ENCODE results near the gene NFIB. TPM values are rescaled to one million over a fixed set of nuclear protein-coding genes. Genes with fewer than 3 reads are reported as not detected.

NFIB gene
- total RNA-seq, 2 donors from 2014 or later: 5.3 to 14.1 TPM

GRCh38 chr9:14249527-14249926 is 64.4 kb downstream of the NFIB start:
- H3K4me1 Mint-ChIP-seq: peaks cover 23% of the 10 kb centered on the region
- Histone ChIP-seq H3K36me3 (ENCODE audit: control insufficient read depth, insufficient read depth, low read length) (no peaks in the 10 kb centered on the region), H3K27ac (ENCODE audit: low read depth, low read length) (no peak overlapping the region), H3K9ac (ENCODE audit: extremely low read depth, low read length, poor library complexity, severe bottlenecking) (no peak overlapping the region), H3K4me1 (ENCODE audit: control insufficient read depth, insufficient read depth, low read length) (peaks cover 10% of the 10 kb centered on the region), H3K4me3 (ENCODE audit: low read length) (no peak overlapping the region), H3K9me3 (ENCODE audit: control insufficient read depth, low read length) (no peaks in the 10 kb centered on the region), H3K27me3 (ENCODE audit: control insufficient read depth, insufficient read depth, low read length, poor library complexity, severe bottlenecking) (no peaks in the 10 kb centered on the region)
- no peak for DNase-seq
- WGBS, 2 experiments (ENCODE audit: insufficient coverage in 1 of 2, insufficient read length in 1 of 2): 100% methylated on average over 1 of the region's 2 CpGs
- peaks cover 3% of the 10 kb centered on the region for H3K27me3 Mint-ChIP-seq (ENCODE audit: insufficient read depth)
- no peaks in the 10 kb centered on the region for H3K9me3 Mint-ChIP-seq
- no peak overlapping the region for H3K27ac Mint-ChIP-seq
- no peak for TF ChIP-seq CTCF (conservative IDR thresholded peaks at IDR 0.05)
- H3K36me3 Mint-ChIP-seq (ENCODE audit: low read depth): no peaks in the 10 kb centered on the region
- H3K4me3 Mint-ChIP-seq: no peak overlapping the region

- H3K9me3 Mint-ChIP-seq: no peaks in the 10 kb centered on the region
- WGBS, 2 experiments (ENCODE audit: insufficient coverage in 1 of 2, insufficient read length in 1 of 2): 100% methylated on average over 1 of the region's 1 CpG
- peaks cover 23% of the 10 kb centered on the region for H3K4me1 Mint-ChIP-seq
- no peak overlapping the region for H3K9ac ChIP-seq (ENCODE audit: extremely low read depth, low read length, poor library complexity, severe bottlenecking)
- H3K4me3 Mint-ChIP-seq: no peak overlapping the region
- no peaks in the 10 kb centered on the region for H3K9me3 ChIP-seq (ENCODE audit: control insufficient read depth, low read length)
- peaks cover 3% of the 10 kb centered on the region for H3K27me3 Mint-ChIP-seq (ENCODE audit: insufficient read depth)
- H3K27me3 ChIP-seq (ENCODE audit: control insufficient read depth, insufficient read depth, low read length, poor library complexity, severe bottlenecking): no peaks in the 10 kb centered on the region
- TF ChIP-seq CTCF (conservative IDR thresholded peaks at IDR 0.05): no peak
- no peak overlapping the region for H3K27ac ChIP-seq (ENCODE audit: low read depth, low read length)
- H3K36me3 ChIP-seq (ENCODE audit: control insufficient read depth, insufficient read depth, low read length): no peaks in the 10 kb centered on the region
- DNase-seq: no peak
- no peaks in the 10 kb centered on the region for H3K36me3 Mint-ChIP-seq (ENCODE audit: low read depth)
- no peak overlapping the region for H3K4me3 ChIP-seq (ENCODE audit: low read length)
- no peak overlapping the region for H3K27ac Mint-ChIP-seq
- peaks cover 10% of the 10 kb centered on the region for H3K4me1 ChIP-seq (ENCODE audit: control insufficient read depth, insufficient read depth, low read length)
Observed at GRCh38 chr9:14248149-14248548, 65.8 kb downstream of the NFIB start.

- Mint-ChIP-seq H3K27me3 (ENCODE audit: insufficient read depth) (peaks cover 3% of the 10 kb centered on the region), H3K36me3 (ENCODE audit: low read depth) (no peaks in the 10 kb centered on the region), H3K9me3 (no peaks in the 10 kb centered on the region), H3K27ac (no peak overlapping the region), H3K4me1 (peaks cover 23% of the 10 kb centered on the region), H3K4me3 (no peak overlapping the region)
- Histone ChIP-seq H3K36me3 (ENCODE audit: control insufficient read depth, insufficient read depth, low read length) (no peaks in the 10 kb centered on the region), H3K27me3 (ENCODE audit: control insufficient read depth, insufficient read depth, low read length, poor library complexity, severe bottlenecking) (no peaks in the 10 kb centered on the region), H3K27ac (ENCODE audit: low read depth, low read length) (no peak overlapping the region), H3K9ac (ENCODE audit: extremely low read depth, low read length, poor library complexity, severe bottlenecking) (no peak overlapping the region), H3K4me1 (ENCODE audit: control insufficient read depth, insufficient read depth, low read length) (peaks cover 10% of the 10 kb centered on the region), H3K9me3 (ENCODE audit: control insufficient read depth, low read length) (no peaks in the 10 kb centered on the region), H3K4me3 (ENCODE audit: low read length) (no peak overlapping the region)
- no peak for DNase-seq
- TF ChIP-seq CTCF (conservative IDR thresholded peaks at IDR 0.05): no peak
- WGBS, 2 experiments (ENCODE audit: insufficient coverage in 1 of 2, insufficient read length in 1 of 2): 100% methylated on average over 1 of the region's 1 CpG; no CpG with 5 or more reads in 1 of the 2 experiments
Observed at GRCh38 chr9:14247577-14247976, 66.4 kb downstream of the NFIB start.

Measured in endodermal cell (in vitro differentiated cells).